Endothelial cell of umbilical vein (primary cell): Measurements from ENCODE around the gene CLPTM1L. TPM values are rescaled to one million over a fixed set of nuclear protein-coding genes. Genes with fewer than 3 reads are reported as not detected.

Experiments
- BruUV-seq: library from RNA; stranded (reverse); fragments of 400-500 nt; replicated peaks from 2 replicates; lab custom pipeline; 2021; lab: Mats Ljungman, UMichigan
- CTCF ChIA-PET: fragments of 300-600, 350-600 bp; sonication (Branson Sonifier 250); formaldehyde crosslinking; loops from one replicate; lab custom pipeline; 2021; ENCODE audit warnings: antibody characterized with exemption, inconsistent platforms; lab: Charles Lee
- POLR2A ChIA-PET: fragments of 300-600, 350-600 bp; sonication (Branson Sonifier 250); formaldehyde crosslinking; loops from one replicate; lab custom pipeline; 2021; ENCODE audit warnings: antibody characterized with exemption, inconsistent platforms; lab: Charles Lee
- DNase-seq: peaks from one replicate; pipeline ENCODE4 v3.0.0-alpha.2; 2011; ENCODE audit warnings: low read depth, low spot score
- FAIRE-seq: peaks from 2 replicates; lab custom pipeline; 2011; peaks lifted over from hg19 to GRCh38; lab: Jason Lieb, UNC
- H2AFZ ChIP-seq: 2 replicates; pipeline ENCODE4 v1.6.0; 2012; ENCODE audit warnings: low read depth, low read length, control low read depth, inconsistent platforms
- H3K27ac ChIP-seq: 2 replicates; pipeline ENCODE4 v1.5.1; 2011; ENCODE audit warnings: low read depth, mild to moderate bottlenecking, control low read depth, low read length, moderate library complexity; ENCODE audit not compliant: insufficient read depth
- H3K27me3 ChIP-seq, 2 experiments: 2 replicates each; pipeline versions ENCODE4 v1.6.0 to v1.6.1; 2011; ENCODE audit warnings: low read length in 2 of 2, mixed read lengths in 1 of 2; ENCODE audit not compliant: control insufficient read depth in 2 of 2, insufficient read depth in 2 of 2
- H3K36me3 ChIP-seq, 2 experiments: 2 replicates in 1 of 2; 3 replicates in 1 of 2; pipeline ENCODE4 v1.5.1; 2011; ENCODE audit warnings: low read length in 2 of 2, mild to moderate bottlenecking in 1 of 2, moderate library complexity in 1 of 2; ENCODE audit not compliant: control insufficient read depth in 2 of 2, insufficient read depth in 2 of 2; ENCODE audit errors: extremely low read depth in 1 of 2
- H3K4me1 ChIP-seq: 3 replicates; pipeline ENCODE4 v1.5.1; 2011; ENCODE audit warnings: mild to moderate bottlenecking, low read length; ENCODE audit not compliant: control insufficient read depth, insufficient read depth; ENCODE audit errors: extremely low read depth
- H3K4me2 ChIP-seq: 2 replicates; pipeline ENCODE4 v1.6.1; 2011; ENCODE audit warnings: low read length, control low read depth, mixed read lengths; ENCODE audit not compliant: insufficient read depth
- H3K4me3 ChIP-seq, 3 experiments: fragments of 200-600 bp in 1 of 3; sonication (generic), shearing (Covaris generic) in 1 of 3; replicated peaks in 1 of 3; 2 replicates each; pipeline ENCODE4 v1.5.1; 2011 to 2016; ENCODE audit warnings: control low read depth in 3 of 3, low read length in 3 of 3, mild to moderate bottlenecking in 2 of 3, inconsistent platforms in 1 of 3, low read depth in 1 of 3, moderate library complexity in 1 of 3; ENCODE audit not compliant: insufficient read depth in 1 of 3
- H3K79me2 ChIP-seq: 2 replicates; pipeline ENCODE4 v1.6.0; 2012; ENCODE audit warnings: low read length, inconsistent platforms; ENCODE audit not compliant: control insufficient read depth, insufficient read depth
- H3K9ac ChIP-seq: replicated peaks from 2 replicates; pipeline ENCODE3; 2011; ENCODE audit warnings: low read length, control low read depth; ENCODE audit not compliant: insufficient read depth; ENCODE audit errors: extremely low read depth
- H3K9me1 ChIP-seq: replicated peaks from 3 replicates; pipeline ENCODE4 v1.6.0; 2011; ENCODE audit warnings: mild to moderate bottlenecking, low read length; ENCODE audit not compliant: control insufficient read depth, insufficient read depth; ENCODE audit errors: extremely low read depth
- H3K9me3 ChIP-seq: replicated peaks from 2 replicates; pipeline ENCODE4 v1.5.1; 2012; ENCODE audit warnings: low read length, inconsistent platforms; ENCODE audit not compliant: control insufficient read depth, insufficient read depth
- H4K20me1 ChIP-seq: replicated peaks from 2 replicates; pipeline ENCODE3; 2011; ENCODE audit warnings: mild to moderate bottlenecking, low read length; ENCODE audit not compliant: control insufficient read depth, insufficient read depth; ENCODE audit errors: extremely low read depth
- EZH2 ChIP-seq: IDR thresholded peaks from 2 replicates; pipeline ENCODE4 v1.6.1; 2012; ENCODE audit warnings: borderline replicate concordance, low read depth, mild to moderate bottlenecking, moderate library complexity, low read length, inconsistent platforms; ENCODE audit not compliant: severe bottlenecking
- FOS ChIP-seq: IDR thresholded peaks from 2 replicates; pipeline ENCODE4 v1.6.1; 2011; ENCODE audit warnings: mild to moderate bottlenecking, low read length, moderate library complexity, borderline replicate concordance; ENCODE audit not compliant: insufficient read depth
- GATA2 ChIP-seq: IDR thresholded peaks from 2 replicates; pipeline ENCODE4 v1.7.0; 2011; ENCODE audit warnings: low read depth, mild to moderate bottlenecking, moderate library complexity, mixed read lengths, low read length; ENCODE audit not compliant: insufficient read length, insufficient read depth
- JUN ChIP-seq: IDR thresholded peaks from 2 replicates; pipeline ENCODE4 v1.6.1; 2011; ENCODE audit warnings: borderline replicate concordance, low read depth; ENCODE audit not compliant: insufficient read length, insufficient read depth
- MYC ChIP-seq: IDR thresholded peaks from one replicate; pipeline ENCODE4 v1.6.1; 2011; ENCODE audit warnings: mild to moderate bottlenecking, low read depth, low read length
- POLR2A ChIP-seq: IDR thresholded peaks from 2 replicates; pipeline ENCODE4 v1.6.1; 2012; ENCODE audit warnings: low read depth, mild to moderate bottlenecking, control low read depth, low read length
- POLR2AphosphoS5 ChIP-seq: IDR thresholded peaks from 2 replicates; pipeline ENCODE4 v1.6.1; 2012; ENCODE audit warnings: low read depth, mild to moderate bottlenecking, control low read depth, low read length, moderate library complexity; ENCODE audit not compliant: insufficient read depth
- dilution Hi-C: fragments of 300-500 bp; cut with MboI; formaldehyde crosslinking; loops from one replicate; pipeline ENCODE4 v1.15.0; 2019; ENCODE audit warnings: low sequenced_read_pairs; ENCODE audit not compliant: extremely low pct_ligation_motif_present
- intact Hi-C: fragments of 100-400 bp; cut with micrococcal nuclease; formaldehyde crosslinking; loops from one replicate; pipeline ENCODE4 v1.10.0; 2022
- polyA plus RNA-seq, 4 experiments: library from polyadenylated mRNA; depleted of rRNA in 3 of 4; stranded (reverse) in 3 of 4; unstranded in 1 of 4; fragments of >200 nt; gene quantifications; 2 replicates each; pipeline versions ENCODE4 v1.2.1 to v1.2.3, GENCODE V29; 2011 to 2012; ENCODE audit warnings: missing spikeins in 1 of 4
- total RNA-seq: library from RNA; stranded (reverse); gene quantifications from 2 replicates; pipeline ENCODE4 v1.2.3, GENCODE V29; 2021
- TF ChIP-seq, protein P1 (sequence below): IDR thresholded peaks from 2 replicates; pipeline ENCODE4 v1.6.1; 2011; ENCODE audit not compliant: insufficient read depth, insufficient read length
- TF ChIP-seq, protein P2 (sequence below), 2 donors: IDR thresholded peaks; 1 replicate in 1 of 2; 2 replicates in 1 of 2; pipeline ENCODE4 v1.5.1; 2011; ENCODE audit warnings: low read length in 2 of 2, mild to moderate bottlenecking in 2 of 2, moderate library complexity in 2 of 2, control low read depth in 1 of 2, inconsistent platforms in 1 of 2, low read depth in 1 of 2; ENCODE audit not compliant: insufficient read depth in 1 of 2; ENCODE audit errors: extremely low read depth in 1 of 2

The CLPTM1L gene
- total and polyA plus RNA-seq, 2 donors (not counting 3 experiments of a cell fraction or from before 2014, with no cell fraction given), result 116 to 191 TPM

DNA sequence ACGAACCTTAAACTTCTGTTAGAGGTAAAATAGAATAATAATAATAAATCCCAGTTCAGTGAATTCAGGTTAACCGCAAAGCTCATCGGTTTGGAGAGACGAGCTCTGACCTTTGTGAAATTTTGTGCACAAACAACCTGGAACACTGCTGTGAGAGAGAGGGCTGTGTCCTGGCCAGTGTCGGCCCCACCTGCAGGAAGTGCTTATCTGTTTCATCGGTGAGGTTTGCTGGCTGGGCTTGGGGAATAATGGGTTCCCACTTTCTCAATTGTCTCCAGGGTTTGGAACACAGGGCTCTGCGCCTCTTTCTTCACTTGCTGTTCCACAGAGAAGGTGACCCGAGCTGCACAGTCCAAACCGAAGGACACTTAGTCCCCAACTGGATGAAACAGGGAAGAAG, 19.3 kb upstream of the CLPTM1L start:
- Histone ChIP-seq H3K79me2 (no peaks in the 10 kb centered on the region), H3K27ac (no peak overlapping the region), H3K36me3 (no peaks in the 10 kb centered on the region), H3K9me1 (no peaks in the 10 kb centered on the region), H3K27me3 (peaks cover 0 to 1% of the 10 kb centered on the region in 2 experiments), H3K4me2 (no peak overlapping the region), H3K9ac (no peak overlapping the region), H3K4me1 (no peaks in the 10 kb centered on the region), H3K4me3 (no peak overlapping the region), H2AFZ (no peak overlapping the region), H4K20me1 (no peaks in the 10 kb centered on the region), H3K9me3 (no peaks in the 10 kb centered on the region)
- intact Hi-C loops (no loop called here), dilution Hi-C loops (no loop called here)
- ChIA-PET CTCF (interaction anchor here (0.6 kb wide), 1 partner anchor 445 kb away, joined by 3 read pairs; no protein-coding TSS in a partner anchor), POLR2A (no interaction called here)
- FAIRE-seq (no peak), DNase-seq (no peak)
- BruUV-seq, result no TSS peak
- TF ChIP-seq, protein P1, sequence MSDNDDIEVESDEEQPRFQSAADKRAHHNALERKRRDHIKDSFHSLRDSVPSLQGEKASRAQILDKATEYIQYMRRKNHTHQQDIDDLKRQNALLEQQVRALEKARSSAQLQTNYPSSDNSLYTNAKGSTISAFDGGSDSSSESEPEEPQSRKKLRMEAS, result no peak
- TF ChIP-seq FOS (no peak), JUN (no peak), POLR2AphosphoS5 (no peak), GATA2 (no peak), MYC (no peak), EZH2 (no peak), POLR2A (no peak)
- TF ChIP-seq, protein P2, sequence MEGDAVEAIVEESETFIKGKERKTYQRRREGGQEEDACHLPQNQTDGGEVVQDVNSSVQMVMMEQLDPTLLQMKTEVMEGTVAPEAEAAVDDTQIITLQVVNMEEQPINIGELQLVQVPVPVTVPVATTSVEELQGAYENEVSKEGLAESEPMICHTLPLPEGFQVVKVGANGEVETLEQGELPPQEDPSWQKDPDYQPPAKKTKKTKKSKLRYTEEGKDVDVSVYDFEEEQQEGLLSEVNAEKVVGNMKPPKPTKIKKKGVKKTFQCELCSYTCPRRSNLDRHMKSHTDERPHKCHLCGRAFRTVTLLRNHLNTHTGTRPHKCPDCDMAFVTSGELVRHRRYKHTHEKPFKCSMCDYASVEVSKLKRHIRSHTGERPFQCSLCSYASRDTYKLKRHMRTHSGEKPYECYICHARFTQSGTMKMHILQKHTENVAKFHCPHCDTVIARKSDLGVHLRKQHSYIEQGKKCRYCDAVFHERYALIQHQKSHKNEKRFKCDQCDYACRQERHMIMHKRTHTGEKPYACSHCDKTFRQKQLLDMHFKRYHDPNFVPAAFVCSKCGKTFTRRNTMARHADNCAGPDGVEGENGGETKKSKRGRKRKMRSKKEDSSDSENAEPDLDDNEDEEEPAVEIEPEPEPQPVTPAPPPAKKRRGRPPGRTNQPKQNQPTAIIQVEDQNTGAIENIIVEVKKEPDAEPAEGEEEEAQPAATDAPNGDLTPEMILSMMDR (IDR thresholded peaks at IDR 0.05; ENCODE audit: extremely low read depth in 1 of 2, insufficient read depth in 1 of 2, low read depth in 1 of 2, low read length in 2 of 2), result no peak
